ENCODE measurements around the gene PRDM16. TPM values are rescaled to one million over a fixed set of nuclear protein-coding genes. Genes with fewer than 3 reads are reported as not detected.

The PRDM16 gene
- total and polyA plus RNA-seq, 2 of the 13 experiments (the other 11 are each of a cell fraction or from before 2014, with no cell fraction given) = 0.15 to 0.81 TPM

DNA sequence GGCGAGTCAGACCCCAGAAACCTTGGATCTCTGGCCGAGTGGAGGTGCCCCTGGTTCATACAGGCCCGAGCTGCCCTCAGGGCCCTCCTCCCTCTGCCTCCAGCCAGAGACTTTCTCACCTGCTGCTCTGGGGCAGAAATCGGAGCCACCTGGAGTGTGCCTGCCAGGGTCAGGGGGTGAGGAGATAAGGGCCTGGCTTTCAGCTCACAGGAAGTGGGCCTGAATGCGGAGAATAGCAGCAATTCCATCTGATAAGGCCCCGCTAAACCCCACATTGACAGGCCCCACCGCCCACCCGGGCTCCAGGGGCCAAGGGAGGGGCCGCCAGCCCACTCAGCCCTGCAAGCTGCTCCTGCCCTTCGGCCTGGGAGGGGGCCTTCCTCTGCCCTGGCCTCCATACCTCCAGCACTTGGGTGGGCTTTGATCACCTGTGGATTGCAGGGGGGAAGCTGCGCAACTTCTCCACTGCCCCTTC lies 261.8 kb downstream of the PRDM16 start (continued):
- no peak for TF ChIP-seq ZFP90 (CRISPR knock-in tag; IDR thresholded peaks at IDR 0.05; ENCODE audit: borderline replicate concordance)
- no peak for TF ChIP-seq ZNF616 (CRISPR knock-in tag; IDR thresholded peaks at IDR 0.05; ENCODE audit: low read depth)
- TF ChIP-seq RARA (CRISPR knock-in tag; IDR thresholded peaks at IDR 0.05) = peak; percentile 48; the same call in 1 of the 2 replicates
- TF ChIP-seq GATA4 (IDR thresholded peaks at IDR 0.05; ENCODE audit: borderline replicate concordance, low read depth) = peak; percentile 62; the same call in 1 of the 2 replicates
- no peak for TF ChIP-seq ZNF703 (CRISPR knock-in tag; IDR thresholded peaks at IDR 0.05; ENCODE audit: borderline replicate concordance)
- TF ChIP-seq, protein P1, sequence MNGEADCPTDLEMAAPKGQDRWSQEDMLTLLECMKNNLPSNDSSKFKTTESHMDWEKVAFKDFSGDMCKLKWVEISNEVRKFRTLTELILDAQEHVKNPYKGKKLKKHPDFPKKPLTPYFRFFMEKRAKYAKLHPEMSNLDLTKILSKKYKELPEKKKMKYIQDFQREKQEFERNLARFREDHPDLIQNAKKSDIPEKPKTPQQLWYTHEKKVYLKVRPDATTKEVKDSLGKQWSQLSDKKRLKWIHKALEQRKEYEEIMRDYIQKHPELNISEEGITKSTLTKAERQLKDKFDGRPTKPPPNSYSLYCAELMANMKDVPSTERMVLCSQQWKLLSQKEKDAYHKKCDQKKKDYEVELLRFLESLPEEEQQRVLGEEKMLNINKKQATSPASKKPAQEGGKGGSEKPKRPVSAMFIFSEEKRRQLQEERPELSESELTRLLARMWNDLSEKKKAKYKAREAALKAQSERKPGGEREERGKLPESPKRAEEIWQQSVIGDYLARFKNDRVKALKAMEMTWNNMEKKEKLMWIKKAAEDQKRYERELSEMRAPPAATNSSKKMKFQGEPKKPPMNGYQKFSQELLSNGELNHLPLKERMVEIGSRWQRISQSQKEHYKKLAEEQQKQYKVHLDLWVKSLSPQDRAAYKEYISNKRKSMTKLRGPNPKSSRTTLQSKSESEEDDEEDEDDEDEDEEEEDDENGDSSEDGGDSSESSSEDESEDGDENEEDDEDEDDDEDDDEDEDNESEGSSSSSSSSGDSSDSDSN (CRISPR knock-in tag; IDR thresholded peaks at IDR 0.05) = 0 out of 2 replicates have a peak, but pooled peaks have one; percentile 23
- no peak for TF ChIP-seq NFE2L1 (CRISPR knock-in tag; IDR thresholded peaks at IDR 0.05; ENCODE audit: borderline replicate concordance)
- TF ChIP-seq FOSL2 (CRISPR knock-in tag; IDR thresholded peaks at IDR 0.05) = 0 out of 2 replicates have a peak, but pooled peaks have one; percentile 8
- TF ChIP-seq SAP130 (CRISPR knock-in tag; IDR thresholded peaks at IDR 0.05; ENCODE audit: low read depth) = peak; percentile 27; the same call in 1 of the 2 replicates
- no peak for TF ChIP-seq ZBTB8A (CRISPR knock-in tag; IDR thresholded peaks at IDR 0.05; ENCODE audit: borderline replicate concordance, low read depth)
- peak; percentile 39 for TF ChIP-seq MED8 (CRISPR knock-in tag; IDR thresholded peaks at IDR 0.05; ENCODE audit: insufficient replicate concordance)
- TF ChIP-seq ZNF713 (CRISPR knock-in tag; IDR thresholded peaks at IDR 0.05) = no peak
- TF ChIP-seq KDM6A (CRISPR knock-in tag; IDR thresholded peaks at IDR 0.05; ENCODE audit: low read depth) = no peak
- no peak for TF ChIP-seq MLLT10 (CRISPR knock-in tag; IDR thresholded peaks at IDR 0.05)
- TF ChIP-seq, protein P2, sequence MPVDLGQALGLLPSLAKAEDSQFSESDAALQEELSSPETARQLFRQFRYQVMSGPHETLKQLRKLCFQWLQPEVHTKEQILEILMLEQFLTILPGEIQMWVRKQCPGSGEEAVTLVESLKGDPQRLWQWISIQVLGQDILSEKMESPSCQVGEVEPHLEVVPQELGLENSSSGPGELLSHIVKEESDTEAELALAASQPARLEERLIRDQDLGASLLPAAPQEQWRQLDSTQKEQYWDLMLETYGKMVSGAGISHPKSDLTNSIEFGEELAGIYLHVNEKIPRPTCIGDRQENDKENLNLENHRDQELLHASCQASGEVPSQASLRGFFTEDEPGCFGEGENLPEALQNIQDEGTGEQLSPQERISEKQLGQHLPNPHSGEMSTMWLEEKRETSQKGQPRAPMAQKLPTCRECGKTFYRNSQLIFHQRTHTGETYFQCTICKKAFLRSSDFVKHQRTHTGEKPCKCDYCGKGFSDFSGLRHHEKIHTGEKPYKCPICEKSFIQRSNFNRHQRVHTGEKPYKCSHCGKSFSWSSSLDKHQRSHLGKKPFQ (CRISPR knock-in tag; IDR thresholded peaks at IDR 0.05; ENCODE audit: insufficient replicate concordance) = peak; percentile 30
- TF ChIP-seq MAFK (conservative IDR thresholded peaks at IDR 0.05 in 1 of 2, IDR thresholded peaks at IDR 0.05 in 1 of 2; ENCODE audit: low read length in 2 of 2) = no peak
- peak; percentile 88; the same call in 1 of the 2 replicates for TF ChIP-seq ZNF792 (CRISPR knock-in tag; IDR thresholded peaks at IDR 0.05)
- TF ChIP-seq HNRNPL (IDR thresholded peaks at IDR 0.05; ENCODE audit: low read depth, low read length) = peak; percentile 73; the same call in 1 of the 2 replicates
- TF ChIP-seq ZNF441 (CRISPR knock-in tag; IDR thresholded peaks at IDR 0.05; ENCODE audit: borderline replicate concordance) = no peak
- no peak for TF ChIP-seq SCMH1 (CRISPR knock-in tag; IDR thresholded peaks at IDR 0.05; ENCODE audit: borderline replicate concordance)
